GM13976 (cell line): ENCODE data around the gene LPXN.

Source experiments
- DNase-seq: peaks from one replicate; pipeline ENCODE4 v3.0.0; 2012; ENCODE audit warnings: low spot score
- CTCF ChIP-seq: IDR thresholded peaks from 2 replicates; pipeline ENCODE4 v1.5.1; 2012; ENCODE audit warnings: borderline replicate concordance, mild to moderate bottlenecking; ENCODE audit not compliant: insufficient read depth; ENCODE audit errors: extremely low read depth, missing control alignments, control extremely low read depth
- in situ Hi-C: fragments of 300-500 bp; cut with MboI; formaldehyde crosslinking; loops from one replicate; pipeline ENCODE4 v1.12.0; 2022; ENCODE audit warnings: low sequenced_read_pairs, mixed read lengths, inconsistent platforms; ENCODE audit not compliant: unreplicated experiment

LPXN gene

GRCh38 chr11:58511636-58512035 is 64.0 kb downstream of the LPXN start:
- no peak for DNase-seq
- TF ChIP-seq CTCF: no peak
- in situ Hi-C loops: loop anchor here (25.0 kb wide), 2 partner anchors 699 to 849 kb away; partner anchors contain the start of genes CLP1 and ZDHHC5

- TF ChIP-seq CTCF: no peak
- in situ Hi-C loops: loop anchor here (25.0 kb wide), 2 partner anchors 697 to 847 kb away; partner anchors contain the start of genes CLP1 and ZDHHC5
- DNase-seq: no peak
These were observed 65.9 kb downstream of the LPXN start for GRCh38 chr11:58509748-58510147.

- DNase-seq: no peak
- TF ChIP-seq CTCF: no peak
- in situ Hi-C loops: loop anchor here (25.0 kb wide), 2 partner anchors 697 to 847 kb away; partner anchors contain the start of genes CLP1 and ZDHHC5
These were observed 66.8 kb downstream of the LPXN start for GRCh38 chr11:58508814-58509213.

GRCh38 chr11:58508005-58508404 is 67.7 kb downstream of the LPXN start, which contains the start of gene OR5B21:
OR5B21 (minus strand) TSS chr11:58508105; CDS start chr11:58508105, 0 bp downstream.
- in situ Hi-C loops: loop anchor here (25.0 kb wide), 2 partner anchors 696 to 846 kb away; partner anchors contain the start of genes CLP1 and ZDHHC5
- DNase-seq: no peak
- no peak for TF ChIP-seq CTCF

GRCh38 chr11:58507355-58507754 is 68.3 kb downstream of the LPXN start:
- DNase-seq: no peak
- in situ Hi-C loops: loop anchor here (25.0 kb wide), 2 partner anchors 695 to 845 kb away; partner anchors contain the start of genes CLP1 and ZDHHC5
- TF ChIP-seq CTCF: no peak

GRCh38 chr11:58506935-58507334 is 68.7 kb downstream of the LPXN start:
- TF ChIP-seq CTCF: no peak
- in situ Hi-C loops: loop anchor here (25.0 kb wide), 2 partner anchors 695 to 845 kb away; partner anchors contain the start of genes CLP1 and ZDHHC5
- no peak for DNase-seq
